CD4-positive, alpha-beta T cell treated with Interleukin-17A for 1 hour (primary cell): Measurements from ENCODE around the gene DIAPH3.
"Not testable (repeated sequence)": the region's sequence is repeated elsewhere in the genome, so short reads cannot be mapped to it uniquely, and the experiment has no call there.

Source experiments
- DNase-seq: peaks from one replicate; pipeline ENCODE4 v3.0.0-alpha.2; 2020

DIAPH3 gene

GRCh38 chr13:60091573-60091972 is 72.2 kb downstream of the DIAPH3 start:
- no peak for DNase-seq

GRCh38 chr13:60090574-60090973 is 73.2 kb downstream of the DIAPH3 start:
- DNase-seq = no peak

GRCh38 chr13:60083780-60084179 is 79.9 kb downstream of the DIAPH3 start:
- DNase-seq = not testable (repeated sequence)

- DNase-seq = no peak
Observed at GRCh38 chr13:60080850-60081249, 82.9 kb downstream of the DIAPH3 start.

GRCh38 chr13:60078226-60078625 is 85.5 kb downstream of the DIAPH3 start:
- DNase-seq = no peak

GRCh38 chr13:60075850-60076249 is 87.9 kb downstream of the DIAPH3 start:
- DNase-seq = no peak

- DNase-seq = no peak
Observed at GRCh38 chr13:60074397-60074796, 89.3 kb downstream of the DIAPH3 start.

GRCh38 chr13:60066226-60066625 is 97.5 kb downstream of the DIAPH3 start:
- DNase-seq = no peak

- no peak for DNase-seq
Observed at GRCh38 chr13:60062502-60062901, 101.2 kb downstream of the DIAPH3 start.

- no peak for DNase-seq
Observed at GRCh38 chr13:60061737-60062136, 102.0 kb downstream of the DIAPH3 start.

- DNase-seq = no peak
Observed at GRCh38 chr13:60051754-60052285, 111.9 kb downstream of the DIAPH3 start.

GRCh38 chr13:60048353-60048752 is 115.4 kb downstream of the DIAPH3 start:
- DNase-seq = not testable (repeated sequence)

- no peak for DNase-seq
Observed at GRCh38 chr13:60047918-60048317, 115.8 kb downstream of the DIAPH3 start.

- no peak for DNase-seq
Observed at GRCh38 chr13:60044321-60044720, 119.4 kb downstream of the DIAPH3 start.

GRCh38 chr13:60043262-60043661 is 120.5 kb downstream of the DIAPH3 start:
- DNase-seq = no peak

- DNase-seq = not testable (repeated sequence)
Observed at GRCh38 chr13:60040668-60041067, 123.1 kb downstream of the DIAPH3 start.

GRCh38 chr13:60035874-60036273 is 127.9 kb downstream of the DIAPH3 start:
- no peak for DNase-seq

GRCh38 chr13:60032851-60033250 is 130.9 kb downstream of the DIAPH3 start:
- no peak for DNase-seq

GRCh38 chr13:60028021-60028420 is 135.7 kb downstream of the DIAPH3 start:
- no peak for DNase-seq

- no peak for DNase-seq
Observed at GRCh38 chr13:60026286-60026685, 137.4 kb downstream of the DIAPH3 start.

- no peak for DNase-seq
Observed at GRCh38 chr13:60020288-60020687, 143.4 kb downstream of the DIAPH3 start.

- DNase-seq = peak; percentile 3
Observed at GRCh38 chr13:60019119-60019993, 144.4 kb downstream of the DIAPH3 start.

GRCh38 chr13:60018536-60018935 is 145.2 kb downstream of the DIAPH3 start:
- no peak for DNase-seq

- no peak for DNase-seq
Observed at GRCh38 chr13:60016229-60016628, 147.5 kb downstream of the DIAPH3 start.

GRCh38 chr13:60013166-60013565 is 150.6 kb downstream of the DIAPH3 start:
- no peak for DNase-seq
